ENCODE data around the gene HPCA.

HPCA gene

DNA sequence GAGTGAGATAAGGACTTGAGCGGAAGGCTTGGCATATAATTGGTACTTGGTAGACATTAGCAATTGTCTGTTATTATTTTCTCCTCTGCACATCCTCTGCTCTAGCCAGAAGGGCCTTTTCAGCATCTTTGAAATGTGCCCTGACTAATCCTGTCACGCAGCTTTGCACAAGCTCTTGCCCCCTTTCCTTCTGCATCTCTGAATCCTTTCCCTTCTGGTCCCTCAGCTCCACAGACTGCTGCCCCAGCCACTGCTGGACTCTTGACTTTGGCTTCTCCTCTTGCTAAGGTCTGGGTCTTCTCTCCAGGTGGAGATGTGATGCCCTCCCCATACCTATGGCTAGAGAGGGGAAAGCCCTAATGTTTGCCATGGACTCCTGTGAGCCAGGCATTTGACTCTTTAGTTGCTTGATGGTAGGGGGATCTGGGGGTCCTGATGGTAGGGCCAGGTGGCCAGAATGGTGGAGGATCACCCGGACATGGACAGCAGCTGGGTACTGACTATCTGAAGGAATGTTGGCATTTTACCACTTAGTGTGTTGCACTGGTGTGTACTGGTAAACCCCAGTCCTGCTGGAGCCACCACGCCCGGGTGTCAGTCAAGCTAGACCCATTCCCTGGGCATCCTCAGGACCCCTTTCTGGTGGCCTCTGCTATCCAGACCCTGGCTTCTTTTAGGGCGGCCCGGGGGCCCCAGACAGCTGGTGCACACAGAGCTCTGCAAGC is 4.4 kb downstream of the HPCA start:
- DNase-seq (ENCODE audit: low spot score) = no peak

- DNase-seq (ENCODE audit: low spot score) = no peak
Measured at GRCh38 chr1:32891241-32891570, 4.9 kb downstream of the HPCA start.

GRCh38 chr1:32891630-32892029 is 5.3 kb downstream of the HPCA start:
- no peak for DNase-seq (ENCODE audit: low spot score)

DNA sequence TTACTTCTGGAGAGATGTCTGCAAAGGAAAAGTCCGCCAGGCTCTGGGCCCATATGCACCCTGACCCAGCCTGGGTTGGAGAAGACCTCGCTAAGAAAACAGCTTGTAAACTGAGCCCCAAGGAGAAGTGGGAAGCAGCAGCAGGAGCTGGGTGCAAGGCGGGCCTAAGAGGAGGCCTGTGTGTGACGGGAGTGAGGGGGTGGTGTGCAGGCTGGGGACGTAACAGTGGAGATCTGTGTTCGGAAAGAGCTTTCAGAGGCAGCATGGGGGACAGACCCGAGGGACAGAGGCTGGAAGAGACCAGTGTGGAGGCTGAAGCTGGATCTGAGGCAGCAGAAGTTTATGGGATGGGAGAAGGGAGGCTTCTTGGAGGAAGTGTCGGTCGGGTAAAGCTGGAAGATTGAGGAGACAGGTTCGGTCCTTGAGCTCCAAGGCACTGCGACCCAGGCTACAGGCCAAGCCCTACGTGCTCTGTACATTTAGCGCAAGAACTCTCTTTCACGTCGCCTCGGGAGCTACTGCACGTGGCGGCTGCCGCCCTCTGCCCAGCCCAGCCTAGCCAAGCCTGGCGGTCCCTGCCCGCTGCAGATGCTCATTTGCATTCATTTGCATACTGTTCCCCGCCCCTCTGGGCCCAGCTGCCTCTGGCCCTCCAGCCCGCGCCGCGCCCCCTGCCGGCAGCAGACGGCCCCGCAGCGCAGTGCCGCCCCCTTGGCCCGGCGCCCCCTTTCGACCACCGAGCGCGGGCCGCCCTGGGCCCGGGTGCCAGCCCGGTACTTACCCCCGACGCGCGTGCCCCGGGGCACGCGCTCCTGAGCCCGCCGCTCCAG is 6.3 kb downstream of the HPCA start:
- peak; percentile 78 for DNase-seq (ENCODE audit: low spot score)

DNA sequence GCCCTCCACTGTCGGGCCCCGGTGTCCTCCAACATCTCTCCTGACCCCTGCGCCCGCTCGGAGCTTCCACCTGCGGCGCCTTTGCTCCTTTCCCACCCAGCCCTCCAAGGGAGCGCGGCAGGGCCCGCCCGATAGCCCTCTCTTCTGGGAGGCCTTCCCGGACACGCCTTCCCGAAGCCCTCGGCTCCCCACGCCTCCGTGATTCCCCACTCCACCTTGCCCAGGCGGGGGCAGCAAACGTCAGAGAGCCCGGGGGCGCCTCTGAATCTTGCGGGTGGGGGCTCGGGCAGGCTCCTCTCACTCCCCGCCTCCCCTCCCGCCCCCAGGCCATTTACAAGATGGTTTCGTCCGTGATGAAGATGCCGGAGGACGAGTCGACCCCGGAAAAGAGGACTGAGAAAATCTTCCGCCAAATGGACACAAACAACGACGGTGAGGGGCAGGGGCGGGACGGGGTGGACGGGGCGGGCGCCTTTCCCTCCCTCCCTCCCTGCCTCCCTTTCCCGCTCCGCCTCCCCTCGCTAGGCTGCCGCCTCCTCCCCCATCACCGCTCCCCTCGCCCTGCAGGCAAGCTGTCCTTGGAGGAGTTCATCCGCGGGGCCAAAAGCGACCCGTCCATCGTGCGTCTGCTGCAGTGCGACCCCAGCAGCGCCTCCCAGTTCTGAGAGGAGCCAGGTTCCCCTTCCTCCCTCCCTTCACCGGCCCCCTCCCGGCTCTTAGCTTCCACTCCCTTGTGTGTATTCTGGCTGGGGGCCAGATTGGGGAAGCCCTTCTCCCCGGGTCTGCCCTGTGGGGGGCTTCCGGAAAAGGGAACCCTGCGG is 7.1 kb downstream of the HPCA start:
- DNase-seq (ENCODE audit: low spot score) = peak; percentile 67

- no peak for DNase-seq (ENCODE audit: low spot score)
Measured at GRCh38 chr1:32894019-32894600, 7.8 kb downstream of the HPCA start.

- no peak for DNase-seq (ENCODE audit: low spot score)
Measured at GRCh38 chr1:32894681-32895080, 8.4 kb downstream of the HPCA start.

- no peak for DNase-seq (ENCODE audit: low spot score)
Measured at GRCh38 chr1:32895325-32896215, 9.3 kb downstream of the HPCA start.

- no peak for DNase-seq (ENCODE audit: low spot score)
Measured at GRCh38 chr1:32896451-32896850, 10.2 kb downstream of the HPCA start.

DNA sequence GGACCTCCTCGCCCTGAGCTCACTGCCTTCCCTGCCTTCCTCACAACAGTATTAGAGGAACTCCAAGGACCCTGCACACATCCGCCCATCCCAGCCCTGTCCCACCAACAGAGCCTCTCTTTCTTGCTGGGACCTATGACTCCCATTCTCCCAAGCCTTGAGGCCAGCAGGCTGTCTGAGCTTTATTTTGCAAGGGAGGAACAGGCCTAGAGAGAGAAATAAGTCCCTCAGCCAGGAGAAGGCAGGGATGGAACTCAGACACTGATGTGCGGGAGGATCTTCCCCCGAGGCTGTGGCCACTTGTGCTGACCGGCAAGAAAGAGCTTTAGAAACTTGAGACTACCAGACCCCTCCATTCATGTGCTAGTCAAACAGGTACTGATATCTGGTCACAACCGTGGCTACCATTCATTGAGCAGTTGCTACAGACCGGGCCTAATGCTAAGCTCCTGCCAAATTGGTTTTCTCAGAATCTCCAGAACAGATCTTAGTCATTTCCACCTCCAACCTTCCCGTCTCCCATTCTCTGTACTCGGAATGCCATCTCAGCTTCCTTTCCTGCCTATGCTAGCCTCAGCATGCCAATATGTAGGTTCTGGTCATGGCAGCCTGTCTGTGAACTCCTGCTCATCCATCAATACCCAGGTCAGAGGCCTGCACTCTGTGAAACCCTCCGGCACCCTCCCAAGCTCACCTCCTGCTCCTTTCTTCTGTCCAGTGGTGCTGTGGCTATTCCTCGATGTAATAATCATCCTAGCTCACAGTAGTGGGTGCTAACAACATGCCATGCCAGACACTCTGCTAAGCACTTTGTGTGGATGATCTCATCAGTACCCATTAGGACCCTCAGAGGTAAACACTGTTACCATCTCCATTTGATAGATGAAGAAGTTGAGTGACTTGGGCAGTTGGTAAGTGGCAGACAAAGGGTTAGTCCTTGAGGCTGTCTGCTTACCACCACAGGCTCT is 11.1 kb downstream of the HPCA start:
- no peak for DNase-seq (ENCODE audit: low spot score)

DNA sequence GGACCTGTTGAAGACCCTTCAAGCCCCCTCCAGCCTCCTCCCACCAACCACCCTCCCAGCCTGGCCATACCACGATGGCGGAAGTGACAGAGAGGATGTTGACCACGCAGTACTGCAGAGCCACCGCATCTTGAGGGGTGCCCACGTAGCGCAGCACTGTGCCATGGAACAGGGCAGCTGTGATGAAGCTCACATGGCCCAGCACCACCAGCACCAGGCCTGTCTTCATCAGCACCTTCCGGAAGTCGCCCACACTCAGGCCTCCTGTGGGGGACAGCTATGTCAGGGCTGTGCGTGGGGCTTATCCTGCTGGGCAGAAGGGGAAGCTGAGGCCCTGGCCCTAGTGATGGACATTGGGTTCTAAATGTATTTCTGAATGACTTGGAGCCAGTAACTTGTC is 11.8 kb downstream of the HPCA start:
- no peak for DNase-seq (ENCODE audit: low spot score)

- DNase-seq (ENCODE audit: low spot score) = no peak
Measured at GRCh38 chr1:32898958-32899357, 12.7 kb downstream of the HPCA start.

GRCh38 chr1:32899586-32900296 is 13.4 kb downstream of the HPCA start:
- no peak for DNase-seq (ENCODE audit: low spot score)

DNA sequence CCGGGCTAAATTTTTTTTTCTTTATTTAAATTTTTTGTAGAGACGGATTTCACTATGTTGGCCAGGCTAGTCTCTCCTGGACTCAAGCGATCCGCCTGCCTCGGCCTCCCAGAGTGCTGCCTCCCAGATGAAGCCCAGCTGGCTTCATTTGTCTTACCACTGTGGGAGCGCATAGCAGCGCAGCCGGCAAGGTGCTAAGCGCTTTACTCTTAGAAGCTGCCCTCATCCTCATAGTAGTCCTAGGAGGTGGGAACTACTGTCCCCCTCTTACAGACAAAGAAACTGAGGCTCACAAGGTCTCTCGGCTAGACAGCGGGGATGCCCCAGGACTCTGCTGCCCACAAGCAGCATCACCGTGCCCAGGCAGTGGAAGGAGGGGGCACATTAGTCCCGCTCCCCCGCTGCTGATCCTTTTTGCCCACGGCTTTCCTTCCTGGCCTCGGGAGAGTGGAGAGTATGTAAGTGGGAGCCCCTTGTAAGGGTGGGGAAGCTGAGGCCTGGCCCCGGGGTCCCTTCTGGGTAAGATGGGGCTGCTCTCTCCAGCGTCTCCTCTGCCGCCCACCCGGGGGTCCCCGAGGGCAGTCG is 14.2 kb downstream of the HPCA start:
- DNase-seq (ENCODE audit: low spot score) = no peak

GRCh38 chr1:32900956-32901822 is 14.9 kb downstream of the HPCA start, which contains the start of gene TMEM54:
TMEM54 (minus strand) TSS chr1:32901389; CDS start chr1:32901238, 151 bp downstream.
- DNase-seq (ENCODE audit: low spot score) = peak; percentile 90

- DNase-seq (ENCODE audit: low spot score) = no peak
Measured at GRCh38 chr1:32901823-32902534, 15.7 kb downstream of the HPCA start.

DNA sequence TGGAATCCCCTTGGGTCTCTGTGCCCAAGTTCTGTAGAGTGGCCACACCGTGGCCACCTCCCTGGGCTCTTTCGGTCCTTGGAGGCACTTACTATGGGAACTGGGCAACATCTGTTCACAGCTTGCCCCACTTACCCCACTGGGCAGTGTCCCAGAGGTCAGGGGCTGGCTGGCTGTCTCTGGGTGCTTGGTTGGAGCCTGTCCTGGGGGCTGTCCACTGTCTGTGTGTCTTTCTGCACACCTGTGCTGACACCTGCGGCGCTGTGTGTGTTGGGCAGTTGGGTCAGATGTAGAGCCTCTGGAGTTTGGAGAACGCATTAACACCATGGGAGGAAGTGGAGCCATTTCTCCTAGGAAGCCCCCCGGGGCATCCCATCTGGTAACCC is 16.2 kb downstream of the HPCA start:
- DNase-seq (ENCODE audit: low spot score) = no peak

Measured in AG20443 (cell line).